Lower lobe of right lung (tissue), 2 donors: ENCODE results near the gene RYR1. TPM values are rescaled to one million over a fixed set of nuclear protein-coding genes. Genes with fewer than 3 reads are reported as not detected.

ENCODE experiments used
- ATAC-seq, 2 donors: fragments of 200-7000 bp; cut with Tn5 transposase; one replicate each; pipeline ENCODE4 v1.9.1; 2020 to 2022; ENCODE audit warnings: mild to moderate bottlenecking in 2 of 2, moderate library complexity in 2 of 2
- DNase-seq: peaks from one replicate; pipeline ENCODE4 v3.0.0-alpha.2; 2020
- H3K27ac ChIP-seq: fragments of 200-600 bp; one replicate; pipeline ENCODE4 v1.8.0; 2022
- H3K27me3 ChIP-seq: fragments of 200-600 bp; one replicate; pipeline ENCODE4 v1.8.0; 2022; ENCODE audit warnings: low read depth
- H3K36me3 ChIP-seq: fragments of 200-600 bp; one replicate; pipeline ENCODE4 v1.8.0; 2022; ENCODE audit warnings: mild to moderate bottlenecking
- H3K4me1 ChIP-seq: fragments of 200-600 bp; one replicate; pipeline ENCODE4 v1.8.0; 2022
- H3K4me3 ChIP-seq: fragments of 200-600 bp; one replicate; pipeline ENCODE4 v1.8.0; 2022; ENCODE audit warnings: mild to moderate bottlenecking
- H3K9me3 ChIP-seq: fragments of 200-600 bp; one replicate; pipeline ENCODE4 v1.8.0; 2022
- CTCF ChIP-seq: fragments of 200-600 bp; IDR thresholded peaks from one replicate; pipeline ENCODE4 v1.8.0; 2022; ENCODE audit warnings: antibody characterized with exemption, mild to moderate bottlenecking
- intact Hi-C: fragments of 100-400 bp; cut with DNase I; formaldehyde crosslinking; loops from one replicate; pipeline ENCODE4 v1.11.0; 2022
- total RNA-seq: library from RNA; stranded (reverse); fragmentation: NEBNext Ultra II Directional; extraction: Animal tissue kit (Norgen Biotek cat#: 25700); gene quantifications from one replicate; pipeline ENCODE4 v1.2.1, GENCODE V29; 2021
- donor health status: DM: no; HTN: yes; CAD: no; lungs with severe emphysema.

RYR1 gene
- total RNA-seq, 1 donor from 2014 or later, result 9.2 TPM

GRCh38 chr19:38430931-38431330 lies 2.6 kb upstream of the RYR1 start:
- DNase-seq (no peak), ATAC-seq (no peak)
- Histone ChIP-seq H3K4me1 (no peaks in the 10 kb centered on the region), H3K36me3 (no peaks in the 10 kb centered on the region), H3K27ac (no peak overlapping the region), H3K27me3 (peaks cover 33% of the 10 kb centered on the region), H3K4me3 (no peak overlapping the region), H3K9me3 (no peaks in the 10 kb centered on the region)
- TF ChIP-seq CTCF, result no peak
- intact Hi-C loops, result no loop called here

- no peak for TF ChIP-seq CTCF
- H3K4me3 ChIP-seq, result no peak overlapping the region
- H3K27me3 ChIP-seq, result peaks cover 36% of the 10 kb centered on the region
- no peaks in the 10 kb centered on the region for H3K4me1 ChIP-seq
- no peak for ATAC-seq
- intact Hi-C loops, result no loop called here
- no peaks in the 10 kb centered on the region for H3K9me3 ChIP-seq
- DNase-seq, result no peak
- no peaks in the 10 kb centered on the region for H3K36me3 ChIP-seq
- no peak overlapping the region for H3K27ac ChIP-seq
These were observed 1.1 kb downstream of the RYR1 start for GRCh38 chr19:38434549-38435051.

- no peaks in the 10 kb centered on the region for H3K4me1 ChIP-seq
- no peak for ATAC-seq
- H3K27me3 ChIP-seq, result peaks cover 32% of the 10 kb centered on the region
- H3K36me3 ChIP-seq, result no peaks in the 10 kb centered on the region
- no peak for DNase-seq
- no peak overlapping the region for H3K4me3 ChIP-seq
- TF ChIP-seq CTCF, result no peak
- H3K9me3 ChIP-seq, result no peaks in the 10 kb centered on the region
- intact Hi-C loops, result no loop called here
- H3K27ac ChIP-seq, result no peak overlapping the region
These were observed 3.8 kb downstream of the RYR1 start for GRCh38 chr19:38437295-38437694.

GRCh38 chr19:38437917-38438316 lies 4.4 kb downstream of the RYR1 start:
- no peak overlapping the region for H3K27ac ChIP-seq
- ATAC-seq, result no peak
- intact Hi-C loops, result no loop called here
- no peaks in the 10 kb centered on the region for H3K9me3 ChIP-seq
- no peaks in the 10 kb centered on the region for H3K36me3 ChIP-seq
- H3K4me3 ChIP-seq, result no peak overlapping the region
- peaks cover 36% of the 10 kb centered on the region for H3K27me3 ChIP-seq
- TF ChIP-seq CTCF, result no peak
- no peaks in the 10 kb centered on the region for H3K4me1 ChIP-seq
- DNase-seq, result no peak

- H3K27me3 ChIP-seq, result peaks cover 12% of the 10 kb centered on the region
- ATAC-seq (no peak), DNase-seq (no peak)
- H3K9me3 ChIP-seq, result no peaks in the 10 kb centered on the region
- no peaks in the 10 kb centered on the region for H3K4me1 ChIP-seq
- no peak overlapping the region for H3K27ac ChIP-seq
- intact Hi-C loops, result no loop called here
- H3K36me3 ChIP-seq, result no peaks in the 10 kb centered on the region
- no peak overlapping the region for H3K4me3 ChIP-seq
- no peak for TF ChIP-seq CTCF
These were observed 7.1 kb downstream of the RYR1 start for GRCh38 chr19:38440592-38440991.
